Measurements from ENCODE around the gene GPR156.

GPR156 gene

GRCh38 chr3:120192579-120192978 is 92.4 kb downstream of the GPR156 start:
- no peak for DNase-seq

DNA sequence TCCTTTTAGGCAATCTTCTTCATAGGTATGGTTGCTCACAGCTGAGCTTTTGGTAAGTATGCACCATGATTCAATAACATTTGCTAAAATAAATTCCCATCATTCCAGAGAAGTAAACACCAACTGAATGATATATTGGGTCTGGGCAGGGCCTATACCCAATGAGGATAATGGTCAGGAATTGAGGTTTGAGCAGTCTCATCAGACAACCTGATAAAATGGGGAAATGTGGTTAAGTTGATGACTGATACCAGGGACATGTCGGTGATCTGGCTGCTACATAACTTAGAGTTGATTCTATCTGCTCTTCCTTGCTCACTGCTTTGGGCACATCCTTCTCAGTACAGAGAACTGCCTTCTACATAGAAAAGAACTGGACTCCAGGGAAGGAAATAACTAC is 92.9 kb downstream of the GPR156 start:
- no peak for DNase-seq

GRCh38 chr3:120182613-120183511 is 102.2 kb downstream of the GPR156 start:
- no peak for DNase-seq

GRCh38 chr3:120181632-120182031 is 103.4 kb downstream of the GPR156 start:
- no peak for DNase-seq

- no peak for DNase-seq
Observed at GRCh38 chr3:120180731-120181412, 104.2 kb downstream of the GPR156 start.

GRCh38 chr3:120177707-120178306 is 107.2 kb downstream of the GPR156 start:
- DNase-seq = no peak

- DNase-seq = no peak
Observed at GRCh38 chr3:120177151-120177550, 107.9 kb downstream of the GPR156 start.

GRCh38 chr3:120174811-120175539 is 110.0 kb downstream of the GPR156 start:
- no peak for DNase-seq

GRCh38 chr3:120173056-120173675 is 111.9 kb downstream of the GPR156 start:
- DNase-seq = no peak

GRCh38 chr3:120172070-120172469 is 113.0 kb downstream of the GPR156 start:
- DNase-seq = no peak

DNA sequence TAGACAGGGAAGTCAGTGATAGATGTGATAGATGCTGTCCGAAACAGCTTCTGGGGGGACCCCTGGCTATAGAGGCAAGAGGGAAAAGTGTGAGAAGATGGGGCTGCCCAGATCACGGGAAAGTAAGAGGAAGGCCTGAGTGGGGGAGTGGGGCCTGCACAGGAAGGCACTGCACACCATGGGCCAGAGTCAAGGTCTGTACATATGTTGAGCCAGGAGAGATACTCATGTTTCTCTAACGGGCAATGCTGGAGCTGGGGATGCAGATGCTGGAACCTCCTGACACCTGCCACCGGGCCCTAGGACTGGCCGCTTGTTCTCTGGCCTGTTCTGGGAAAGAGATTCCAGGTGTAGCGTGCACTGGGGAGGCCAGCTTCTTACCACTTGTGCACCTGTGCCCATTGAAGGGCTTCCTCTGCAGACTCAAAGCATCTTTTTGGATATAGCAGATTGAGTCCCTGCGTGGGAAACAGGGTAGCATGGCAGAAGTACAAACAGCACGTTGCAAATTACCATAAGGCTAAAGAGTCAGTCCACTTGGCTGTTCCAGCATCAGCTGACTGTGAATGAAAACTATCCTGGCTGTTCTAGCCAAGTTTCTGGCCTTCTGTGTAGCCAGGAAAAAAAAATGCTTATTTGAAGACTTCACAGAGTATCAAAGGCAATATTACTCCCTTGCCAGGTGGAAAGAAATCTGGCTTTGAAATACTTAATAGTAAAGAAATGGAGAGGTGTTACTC is 113.7 kb downstream of the GPR156 start:
- DNase-seq = no peak

DNA sequence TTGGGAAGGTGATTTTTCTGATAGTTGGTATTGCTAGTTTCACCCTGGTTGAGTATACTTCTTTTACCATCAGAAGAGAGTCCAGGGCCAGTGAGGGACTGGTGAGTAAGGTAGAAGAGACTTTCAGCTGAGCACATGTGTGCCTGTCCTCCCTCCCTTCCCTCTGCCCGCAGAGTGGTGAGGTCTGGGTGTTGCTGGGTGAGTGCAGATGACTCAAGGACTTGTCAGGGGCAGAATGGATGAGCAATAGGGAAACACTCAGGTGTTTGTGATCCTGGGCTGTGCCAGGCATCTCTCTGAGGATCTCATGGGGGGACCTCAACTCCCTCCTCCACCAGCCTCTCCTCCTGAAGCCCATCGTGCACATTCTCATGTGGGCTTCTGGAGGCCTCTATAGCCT is 114.8 kb downstream of the GPR156 start:
- DNase-seq = no peak

DNA sequence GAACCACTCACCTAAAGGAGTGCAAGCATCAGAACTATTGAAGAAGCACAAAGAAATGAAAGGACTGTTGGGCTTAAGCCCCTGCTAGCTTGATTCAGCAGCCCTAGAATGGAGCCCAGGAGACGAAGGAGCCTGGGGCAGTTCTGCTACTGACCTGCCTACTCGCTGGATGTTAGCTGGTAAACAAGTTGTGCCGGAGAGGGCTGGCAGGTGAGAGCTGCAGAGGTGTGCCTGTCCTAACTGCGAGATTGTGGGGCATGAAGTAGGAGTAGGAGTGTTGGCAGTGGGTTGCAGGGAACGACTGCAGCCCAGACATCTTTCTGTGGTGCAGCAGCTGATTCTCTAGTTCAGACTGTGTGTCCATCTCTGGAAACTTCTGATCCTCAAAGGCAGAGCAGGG is 115.6 kb downstream of the GPR156 start:
- no peak for DNase-seq

GRCh38 chr3:120168611-120169010 is 116.4 kb downstream of the GPR156 start:
- no peak for DNase-seq

DNA sequence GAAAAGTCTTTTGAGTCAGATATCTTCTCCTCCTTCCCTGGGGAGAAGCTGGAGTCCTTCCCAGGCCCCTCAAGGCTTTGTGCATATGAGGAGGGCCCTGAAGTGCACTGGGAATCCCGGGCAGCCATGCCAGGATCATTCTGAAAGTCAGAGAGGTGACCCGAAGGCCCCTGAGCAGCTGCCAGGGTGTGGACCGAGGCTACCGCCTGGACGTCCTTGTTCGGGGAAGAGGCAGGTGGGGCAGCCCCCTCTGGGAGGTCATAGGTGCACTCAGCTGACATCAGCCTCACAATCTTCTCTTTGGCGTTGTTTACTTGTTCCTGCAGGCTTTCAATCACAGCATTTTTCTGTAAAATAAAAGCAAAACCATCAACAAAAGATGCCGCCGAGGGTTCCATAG is 117.0 kb downstream of the GPR156 start:
- no peak for DNase-seq

GRCh38 chr3:120167488-120167887 is 117.5 kb downstream of the GPR156 start:
- no peak for DNase-seq

DNA sequence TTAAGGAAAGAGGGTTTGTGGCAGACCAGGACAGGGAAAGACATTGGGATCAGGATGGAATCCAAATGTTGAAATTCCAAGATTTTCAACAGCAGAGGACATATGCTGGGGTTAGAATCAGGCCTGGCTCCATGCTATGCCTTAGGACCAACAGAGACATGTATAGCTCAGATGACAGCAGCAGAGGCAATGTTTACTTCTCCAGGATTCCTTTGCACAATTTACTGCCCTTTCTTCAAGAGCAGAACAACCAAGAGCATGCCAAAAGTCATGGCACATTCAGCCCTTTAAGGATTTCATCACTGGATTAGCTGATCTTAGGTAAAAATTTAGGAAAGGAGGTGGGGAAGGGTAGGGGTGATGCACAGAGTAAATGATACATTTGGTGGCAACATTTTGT is 121.2 kb downstream of the GPR156 start:
- DNase-seq = no peak

GRCh38 chr3:120163026-120163425 is 122.0 kb downstream of the GPR156 start:
- DNase-seq = no peak

DNA sequence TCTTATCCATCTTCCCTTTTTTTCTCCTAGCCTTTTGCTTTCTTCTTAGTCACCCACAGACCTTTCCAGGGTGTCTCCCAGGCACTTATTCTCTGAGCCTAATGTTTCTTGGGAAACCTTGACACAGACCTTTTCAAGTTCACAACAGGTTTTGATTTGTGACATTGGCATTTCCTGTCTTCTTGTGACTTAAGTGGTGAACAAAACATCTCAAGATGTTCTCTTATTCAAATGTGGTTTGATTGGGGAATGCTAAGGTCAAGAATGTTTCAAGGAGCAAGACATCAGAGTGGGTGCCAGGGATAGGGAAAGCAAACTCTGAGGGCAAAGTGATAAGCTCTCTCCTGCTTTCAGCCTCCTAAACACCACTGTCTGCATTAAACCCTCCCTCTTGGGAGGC is 122.6 kb downstream of the GPR156 start:
- DNase-seq = no peak

- DNase-seq = no peak
Observed at GRCh38 chr3:120161902-120162301, 123.1 kb downstream of the GPR156 start.

GRCh38 chr3:120160050-120160449 is 125.0 kb downstream of the GPR156 start:
- DNase-seq = peak; percentile 27

DNA sequence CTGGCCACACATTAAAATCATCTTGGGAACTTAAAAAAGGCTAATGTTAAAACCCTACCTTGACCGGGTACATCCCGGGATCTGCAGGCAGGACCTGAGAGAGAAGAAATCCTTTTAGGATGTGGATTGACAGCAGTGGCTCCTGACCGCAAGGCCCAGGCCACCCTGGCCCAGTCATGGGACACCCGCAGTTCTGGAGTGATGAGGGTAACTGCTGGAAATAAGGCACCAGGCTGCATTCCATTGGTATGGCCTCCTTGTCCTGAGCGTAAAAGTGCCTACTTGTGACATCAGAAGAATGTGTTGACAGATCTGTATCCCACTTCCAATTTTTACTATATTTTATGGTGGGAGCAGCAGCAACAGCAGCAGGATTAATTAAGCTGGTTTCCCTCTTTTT is 127.3 kb downstream of the GPR156 start:
- DNase-seq = no peak

Data from NCI-H2107 (cell line).